NCI-H526 treated with DMSO at 0.1 percent for 48 hours (cell line): Measurements from ENCODE around the gene OR6A2.
"Not testable (repeated sequence)": the region's sequence is repeated elsewhere in the genome, so short reads cannot be mapped to it uniquely, and the experiment has no call there.

Experiments used
- DNase-seq: peaks from one replicate; lab custom pipeline; 2025; lab: John Stamatoyannopoulos, UW

OR6A2 gene

DNA sequence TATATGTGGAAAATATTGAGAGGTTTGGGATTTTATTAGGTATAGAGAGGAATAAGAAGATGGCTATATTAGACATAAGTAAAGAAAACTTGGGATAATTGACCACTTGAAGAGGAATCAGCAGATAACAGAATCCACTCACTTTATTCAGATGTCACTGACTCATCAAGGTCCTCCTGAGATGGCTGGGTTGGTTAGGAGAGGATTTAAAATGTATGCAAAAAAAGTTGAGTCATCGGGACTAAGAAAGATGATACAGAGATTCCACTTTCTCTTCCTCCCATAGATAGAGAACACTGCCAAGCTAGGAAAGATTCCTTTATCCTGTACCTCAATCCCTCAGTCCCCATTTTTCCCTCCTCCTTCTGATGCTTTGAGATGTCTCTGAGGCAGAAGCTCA is at the start of gene OR6A2:
TSS of gene OR6A2 (minus strand) at position 288 of the 400 bp plus-strand sequence. CDS start 3,981 bp downstream, outside the sequence.
- no peak for DNase-seq

DNA sequence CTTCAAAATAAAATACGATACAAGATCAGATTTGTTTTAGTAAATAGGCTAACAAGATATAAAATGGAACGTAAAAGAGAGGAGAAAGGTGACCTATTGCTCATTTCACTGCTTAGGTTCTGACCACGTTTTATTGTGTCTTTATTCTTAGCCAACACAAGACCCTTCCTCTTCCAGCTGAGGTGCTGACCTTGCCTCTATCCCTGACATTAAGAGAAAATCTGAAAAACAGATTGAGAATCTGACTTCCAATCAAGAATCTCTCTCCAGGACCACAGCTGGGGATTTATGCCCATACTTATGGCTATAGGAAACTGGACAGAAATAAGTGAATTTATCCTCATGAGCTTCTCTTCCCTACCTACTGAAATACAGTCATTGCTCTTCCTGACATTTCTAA is 45.9 kb upstream of the OR6A2 start, which contains the start of gene OR10A5:
TSS of gene OR10A5 (plus strand) at position 301 of the 400 bp plus-strand sequence. CDS start at position 301, 0 bp downstream.
- DNase-seq = no peak

DNA sequence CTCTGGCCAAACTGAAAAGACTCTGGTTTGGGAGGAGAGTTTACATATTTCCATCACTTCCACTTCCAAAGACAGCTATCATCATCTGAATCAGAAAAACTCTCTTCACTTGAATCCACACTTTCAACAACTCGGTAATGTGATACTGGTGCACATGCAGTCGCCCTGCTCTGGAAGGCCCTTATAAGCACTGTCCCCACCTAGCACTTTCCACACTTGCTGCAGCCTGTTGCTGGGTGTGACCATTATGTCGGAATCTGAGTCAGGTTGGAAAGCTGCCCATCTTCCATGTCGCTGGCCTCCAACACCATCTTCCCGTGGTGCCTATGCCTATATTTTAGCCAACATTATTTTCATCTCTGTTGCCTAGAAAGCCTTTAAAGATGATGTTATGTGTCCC is 44.9 kb upstream of the OR6A2 start:
- DNase-seq = no peak

DNA sequence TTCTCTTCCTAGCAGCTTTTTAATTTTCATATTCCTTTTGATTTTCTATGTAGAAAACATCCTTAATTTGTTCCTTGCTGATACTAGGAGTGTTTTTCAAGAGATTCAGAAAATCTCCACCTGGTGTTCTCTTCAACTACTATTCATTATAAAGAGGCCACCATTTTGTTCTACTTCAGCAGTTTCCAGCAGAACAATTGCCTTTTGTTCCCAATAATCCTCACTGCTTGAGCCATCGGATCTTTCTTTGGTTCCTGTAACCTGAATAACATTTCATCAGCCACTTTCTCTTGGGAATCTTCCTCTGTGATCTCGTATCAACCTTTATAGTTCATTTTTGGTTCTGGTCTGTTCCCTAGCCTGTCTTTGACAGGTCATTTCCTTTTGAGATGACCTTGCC is 44.2 kb upstream of the OR6A2 start:
- DNase-seq = no peak

DNA sequence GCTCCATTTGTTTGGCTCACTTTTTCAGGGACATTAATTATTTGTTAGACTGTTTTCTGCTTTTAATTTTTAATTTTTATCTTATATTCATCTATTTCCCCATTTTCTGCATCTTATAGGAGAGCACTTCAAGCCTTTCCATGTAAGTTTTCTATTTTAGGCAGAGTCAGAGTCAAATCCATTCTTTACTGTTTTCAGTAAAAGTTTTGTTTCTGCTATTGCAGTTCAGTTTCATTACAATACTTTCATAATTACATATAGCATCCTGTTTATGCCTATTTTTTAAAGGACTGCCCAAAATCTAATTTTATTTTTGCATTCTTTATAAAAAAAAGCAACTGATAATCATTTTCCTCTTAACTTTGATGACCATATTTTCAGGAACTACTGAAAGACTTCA is 42.2 kb upstream of the OR6A2 start:
- no peak for DNase-seq

DNA sequence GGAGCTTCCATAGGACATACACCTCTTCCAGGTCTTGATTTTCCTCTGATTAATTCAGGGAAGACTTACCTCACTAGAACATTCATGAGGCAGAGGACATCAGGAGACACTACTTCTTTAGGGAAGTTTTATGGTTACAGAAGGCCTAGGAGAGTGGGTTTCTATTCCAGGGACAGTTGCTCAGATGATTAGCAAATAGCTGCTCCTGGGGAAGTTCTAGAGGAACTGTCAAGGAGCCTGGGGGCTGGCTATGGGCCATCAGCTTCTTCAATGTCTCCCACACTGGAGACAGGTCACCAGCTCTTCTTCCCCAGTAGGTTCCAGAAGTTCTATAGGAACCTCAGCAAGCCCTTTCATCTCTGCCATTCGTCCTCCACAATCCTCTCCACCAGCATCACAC is 34.5 kb upstream of the OR6A2 start:
- no peak for DNase-seq

DNA sequence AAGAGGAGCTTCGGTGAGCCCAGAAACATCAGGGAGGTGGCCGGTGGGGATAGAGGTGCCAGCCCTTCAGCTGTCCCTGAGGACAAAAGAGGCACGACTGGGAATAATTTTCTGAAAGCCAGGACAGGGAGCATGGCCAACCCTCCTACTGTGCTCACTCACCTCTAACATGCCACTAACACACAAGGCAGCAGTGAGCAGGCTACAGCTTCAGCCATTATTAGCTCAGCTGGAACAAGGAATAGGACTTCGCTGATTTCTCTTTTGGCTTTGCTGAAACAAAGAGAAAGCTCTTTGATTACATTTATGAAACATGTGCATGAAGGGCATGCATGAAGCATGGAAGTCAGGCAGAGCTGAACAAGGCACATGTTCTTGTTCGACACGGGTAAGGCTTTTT is 33.9 kb upstream of the OR6A2 start:
- DNase-seq = no peak

DNA sequence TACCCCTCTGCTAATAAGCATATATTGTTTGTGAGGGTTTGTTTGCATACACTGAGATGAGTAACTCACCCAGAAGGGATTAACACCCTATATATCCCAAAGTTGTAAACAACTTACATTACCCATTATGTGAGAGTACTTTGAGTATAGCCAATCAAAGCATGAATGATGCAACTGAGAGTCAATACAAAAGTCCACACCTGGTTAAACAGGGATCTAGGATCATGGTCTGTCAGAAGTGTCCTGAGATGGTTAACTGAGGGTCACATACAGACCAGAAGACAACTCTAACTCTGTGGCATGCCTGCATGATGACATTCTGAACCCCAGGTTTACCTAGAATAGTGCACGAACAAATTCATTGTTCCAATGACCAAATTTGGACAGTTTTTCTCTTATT is 28.6 kb upstream of the OR6A2 start:
- DNase-seq = no peak

DNA sequence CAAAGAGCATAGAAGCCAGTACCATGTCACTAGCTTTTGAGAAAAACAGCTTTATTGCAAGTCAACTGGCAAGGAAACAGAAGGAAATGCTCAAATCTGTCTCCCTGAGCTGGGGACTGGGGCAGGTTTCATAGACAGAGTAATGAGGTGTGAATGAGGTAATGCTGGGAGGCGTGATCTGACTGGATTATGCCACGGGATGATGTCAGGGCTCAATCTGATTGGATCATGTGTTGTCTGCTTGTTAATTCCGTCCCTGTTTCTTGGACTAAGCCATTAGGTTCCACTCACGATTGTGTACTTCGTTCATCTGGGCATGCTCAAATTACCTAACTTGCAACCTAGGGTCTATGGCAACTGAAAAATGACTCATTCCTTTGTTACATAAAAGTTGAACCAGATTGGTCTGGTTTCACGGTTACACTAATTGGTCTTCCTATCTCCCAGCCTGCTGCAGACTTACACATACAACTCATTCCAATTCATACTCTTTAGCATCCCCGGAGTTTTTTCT is 25.8 kb upstream of the OR6A2 start:
- no peak for DNase-seq

DNA sequence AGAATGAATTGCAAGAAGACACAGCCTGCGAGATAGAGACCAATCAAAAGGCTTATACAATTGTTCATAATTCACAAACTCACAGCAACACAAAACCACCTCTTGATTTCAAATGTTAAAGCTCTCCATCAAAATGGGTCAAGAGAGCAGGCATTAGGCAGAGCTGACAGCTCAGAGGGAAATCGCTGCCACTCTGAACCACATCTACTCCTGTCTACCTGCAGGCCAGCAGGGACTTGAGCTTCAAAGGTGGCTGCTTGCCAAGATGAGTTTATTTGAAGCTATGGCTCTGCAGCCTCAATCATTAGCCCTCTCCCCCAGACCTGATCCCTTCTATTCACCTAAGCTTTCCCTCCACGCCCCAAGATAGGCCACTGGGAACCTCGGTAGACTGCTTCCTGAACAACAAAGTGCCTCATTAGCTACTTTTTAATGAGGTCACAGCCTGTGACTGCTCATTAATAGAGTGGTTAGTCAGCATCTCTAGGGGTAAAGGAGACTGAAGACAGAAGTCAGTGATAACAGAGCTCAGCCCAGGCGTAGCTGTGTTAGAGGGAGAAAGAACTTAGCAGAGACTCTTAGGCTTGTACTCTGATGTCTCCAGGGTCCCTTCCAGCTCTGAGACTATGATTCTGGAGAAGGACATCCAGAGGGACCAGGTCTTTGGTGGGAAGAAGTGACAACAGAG is 24.8 kb upstream of the OR6A2 start:
- no peak for DNase-seq

DNA sequence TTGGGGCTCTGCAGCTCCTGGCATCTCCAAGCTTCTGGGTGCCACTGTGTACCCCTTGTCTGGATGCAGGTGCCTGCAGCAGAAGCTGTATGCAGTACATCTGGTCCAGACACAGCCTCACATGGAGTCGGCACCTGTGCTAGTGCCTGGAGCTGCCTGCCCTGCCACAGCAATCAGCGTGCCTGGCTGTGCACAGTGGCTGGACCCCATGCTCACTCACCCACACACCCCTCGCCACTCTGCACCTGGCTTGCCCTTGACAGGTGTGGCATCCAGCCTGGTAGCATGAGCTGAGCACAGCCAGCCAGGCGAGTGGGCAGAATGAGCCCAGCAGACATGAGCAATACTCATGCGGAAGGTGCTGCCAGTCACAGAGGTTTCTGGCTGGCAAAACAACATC is 19.5 kb upstream of the OR6A2 start:
- DNase-seq = no peak

DNA sequence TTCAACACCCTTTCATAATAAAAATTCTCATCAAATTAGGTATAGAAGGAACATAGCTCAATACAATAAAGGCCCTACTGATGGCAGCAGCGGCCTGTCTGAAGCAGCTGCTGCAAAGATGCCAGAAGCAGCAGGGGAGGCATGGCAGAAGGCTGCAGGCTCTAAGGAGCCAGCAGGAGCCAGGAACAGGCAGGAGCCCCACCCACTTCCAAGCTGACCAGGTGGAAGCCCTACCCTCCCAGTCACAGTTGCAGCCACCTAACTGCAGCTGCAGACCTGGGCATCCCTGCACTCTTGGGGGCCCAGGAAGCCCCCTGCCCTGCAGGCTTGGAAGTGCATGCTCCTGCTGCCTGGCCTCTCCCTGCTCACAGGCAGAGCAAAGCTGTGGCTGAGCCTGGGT is 18.2 kb upstream of the OR6A2 start:
- DNase-seq = no peak

DNA sequence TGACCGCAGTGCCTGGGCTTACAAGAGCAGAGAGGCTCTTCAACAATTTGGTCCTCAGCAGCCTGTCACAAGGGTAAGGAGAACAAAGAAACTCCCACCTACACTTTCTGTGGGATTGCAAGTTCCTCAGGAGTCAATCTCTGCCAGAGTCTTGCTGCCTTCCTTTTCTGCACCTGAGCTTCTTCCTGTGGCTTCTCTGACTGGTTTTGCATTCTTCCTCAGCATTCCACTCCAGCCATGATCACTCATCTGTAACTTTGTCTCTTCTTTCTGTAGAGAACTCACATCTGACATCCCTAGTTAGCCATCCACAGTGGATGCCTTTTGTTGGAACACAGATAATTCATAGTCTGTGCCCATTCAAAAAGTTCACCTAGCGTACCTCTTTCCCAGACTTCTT is 14.2 kb upstream of the OR6A2 start:
- DNase-seq = no peak

DNA sequence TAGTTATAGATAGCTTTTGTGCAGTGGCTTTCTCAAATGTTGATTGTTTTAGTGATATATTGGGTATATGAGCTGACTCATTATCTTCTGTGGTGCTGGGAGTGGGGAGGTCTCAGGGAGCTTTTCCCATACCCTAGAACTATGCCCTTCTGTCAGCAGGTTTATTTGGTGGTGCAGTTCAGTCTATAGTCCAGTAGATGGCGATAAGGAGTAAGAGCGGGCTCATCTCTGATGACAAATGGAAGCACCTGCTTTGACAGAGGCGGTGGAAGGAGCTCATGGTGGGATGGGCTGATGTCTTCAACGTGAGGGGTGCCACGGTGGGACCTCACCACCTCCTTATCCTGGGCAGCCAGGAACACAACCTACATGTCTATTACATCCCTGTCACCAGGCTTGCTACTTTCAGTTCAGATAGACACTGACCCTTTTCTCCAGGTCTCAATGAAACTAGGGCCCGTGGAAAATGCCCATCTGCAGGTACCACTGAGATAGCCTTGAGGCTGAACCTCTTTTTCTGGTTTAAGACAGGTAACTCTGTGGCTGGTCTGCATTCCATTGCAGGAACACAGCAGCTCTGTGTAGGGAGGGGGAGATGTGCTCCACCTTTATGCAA is 13.0 kb upstream of the OR6A2 start:
- peak; percentile 55 for DNase-seq

DNA sequence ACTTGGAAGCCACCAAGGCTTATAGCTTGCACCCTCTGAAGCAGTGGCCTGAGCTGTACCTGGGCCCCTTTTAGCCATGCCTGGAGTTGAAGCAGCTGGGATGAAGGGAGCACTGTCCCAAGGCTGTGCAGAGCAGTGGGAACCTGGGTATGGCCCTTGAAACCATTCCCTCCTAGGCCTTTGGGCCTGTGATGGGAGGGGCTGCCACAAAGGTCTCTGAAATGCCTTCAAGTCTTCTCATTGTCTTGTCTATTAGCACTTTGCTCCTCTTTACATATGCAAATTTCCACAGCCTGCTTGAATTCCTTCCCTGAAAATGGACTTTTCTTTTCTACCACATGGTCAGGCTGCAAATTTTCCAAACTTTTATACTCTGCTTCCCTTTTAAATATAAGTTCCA is 1.6 kb upstream of the OR6A2 start:
- not testable (repeated sequence) for DNase-seq

DNA sequence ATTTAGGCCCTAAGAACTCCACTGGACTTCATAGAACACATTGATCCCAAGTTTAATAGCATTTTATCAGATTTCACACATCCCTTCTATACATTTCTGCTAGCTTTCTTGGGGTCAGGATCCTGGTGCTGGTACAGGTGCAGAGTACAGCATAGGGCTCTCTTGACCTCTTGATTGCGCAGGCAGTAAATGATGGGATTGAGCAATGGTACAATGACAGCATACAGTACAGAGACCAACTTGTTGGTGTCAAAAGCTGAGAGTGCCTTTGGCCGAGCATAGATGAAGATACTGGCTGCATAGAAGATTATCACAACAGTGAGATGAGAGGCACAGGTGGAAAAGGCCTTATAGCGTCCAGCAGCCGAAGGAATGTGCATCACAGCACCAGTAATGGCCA is 4.8 kb downstream of the OR6A2 start:
- no peak for DNase-seq

DNA sequence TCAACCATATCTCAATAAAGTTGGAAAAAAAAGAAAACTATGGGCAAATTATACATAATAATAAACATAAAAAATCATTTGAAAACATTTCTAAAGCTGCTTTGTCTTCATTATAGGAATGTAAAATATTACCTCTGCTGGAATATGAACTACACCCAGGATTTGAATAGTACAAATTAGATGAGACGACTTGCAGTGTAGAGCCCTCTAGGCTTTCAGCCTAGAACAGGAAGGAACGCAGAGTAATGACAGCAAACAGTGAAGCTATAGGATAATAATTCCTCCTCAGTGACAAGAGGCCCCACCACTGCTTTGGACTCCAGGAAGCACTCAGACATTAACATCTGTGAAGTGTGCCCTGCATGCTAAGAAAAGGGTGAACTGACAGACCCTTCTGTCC is 8.9 kb downstream of the OR6A2 start:
- DNase-seq = no peak

DNA sequence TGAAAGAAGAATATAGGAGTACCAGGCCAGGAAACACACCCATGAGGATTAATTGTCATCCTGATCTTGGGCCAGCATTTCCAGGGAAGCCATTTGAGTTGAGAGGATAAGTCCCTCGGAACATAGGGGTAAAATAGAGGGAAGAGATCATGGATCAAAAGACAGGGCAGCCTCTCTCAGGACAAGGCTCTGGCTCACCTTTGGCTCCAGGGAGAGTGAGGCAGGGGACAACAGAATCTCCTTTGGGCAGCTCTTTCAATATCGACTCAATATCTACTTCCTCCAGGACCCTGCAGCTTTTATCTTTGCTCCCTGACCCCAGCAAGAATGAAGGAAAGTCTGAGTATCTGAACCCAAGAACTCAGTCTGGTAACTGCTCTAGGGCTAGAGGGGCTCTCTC is 16.8 kb downstream of the OR6A2 start, which contains the start of gene OR2AG1:
TSS of gene OR2AG1 (plus strand) at position 301 of the 400 bp plus-strand sequence. CDS start 2,018 bp downstream, outside the sequence.
- no peak for DNase-seq

DNA sequence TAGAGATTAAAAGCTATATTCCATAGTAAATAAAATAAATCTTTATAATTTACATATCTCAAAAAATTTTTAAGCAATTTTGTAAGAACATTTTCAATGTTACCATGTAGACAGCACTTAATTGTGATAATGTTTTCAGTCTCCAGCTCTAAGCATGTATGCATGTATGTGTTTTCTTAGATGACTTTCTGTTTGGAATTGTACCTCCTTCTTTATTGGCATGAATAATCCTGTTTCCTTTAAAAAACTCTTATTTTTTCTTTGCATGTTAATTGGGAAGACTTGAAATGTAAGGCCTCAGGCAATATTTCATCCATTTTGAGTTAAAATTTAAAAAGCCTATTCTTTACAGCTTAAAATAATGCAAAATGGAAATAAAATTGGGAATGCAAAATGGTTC is 18.7 kb downstream of the OR6A2 start:
- no peak for DNase-seq

DNA sequence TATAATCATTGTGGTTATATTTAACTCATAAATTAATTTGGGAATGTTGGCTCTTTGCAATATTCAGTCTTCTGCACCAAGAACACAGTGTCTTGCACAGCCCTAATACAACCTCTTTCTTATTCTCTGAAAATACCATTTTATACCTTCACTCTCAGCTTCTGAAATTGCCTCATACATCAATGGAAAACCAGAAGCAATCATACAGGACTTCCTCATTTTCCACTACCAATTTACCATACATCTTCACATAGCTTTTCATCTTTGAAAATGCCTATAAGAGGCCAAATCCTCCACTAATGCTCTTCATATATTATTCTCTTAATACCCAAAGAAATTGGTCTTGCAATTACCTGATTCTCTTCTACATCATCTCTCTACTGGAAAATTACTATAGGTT is 21.0 kb downstream of the OR6A2 start:
- no peak for DNase-seq

DNA sequence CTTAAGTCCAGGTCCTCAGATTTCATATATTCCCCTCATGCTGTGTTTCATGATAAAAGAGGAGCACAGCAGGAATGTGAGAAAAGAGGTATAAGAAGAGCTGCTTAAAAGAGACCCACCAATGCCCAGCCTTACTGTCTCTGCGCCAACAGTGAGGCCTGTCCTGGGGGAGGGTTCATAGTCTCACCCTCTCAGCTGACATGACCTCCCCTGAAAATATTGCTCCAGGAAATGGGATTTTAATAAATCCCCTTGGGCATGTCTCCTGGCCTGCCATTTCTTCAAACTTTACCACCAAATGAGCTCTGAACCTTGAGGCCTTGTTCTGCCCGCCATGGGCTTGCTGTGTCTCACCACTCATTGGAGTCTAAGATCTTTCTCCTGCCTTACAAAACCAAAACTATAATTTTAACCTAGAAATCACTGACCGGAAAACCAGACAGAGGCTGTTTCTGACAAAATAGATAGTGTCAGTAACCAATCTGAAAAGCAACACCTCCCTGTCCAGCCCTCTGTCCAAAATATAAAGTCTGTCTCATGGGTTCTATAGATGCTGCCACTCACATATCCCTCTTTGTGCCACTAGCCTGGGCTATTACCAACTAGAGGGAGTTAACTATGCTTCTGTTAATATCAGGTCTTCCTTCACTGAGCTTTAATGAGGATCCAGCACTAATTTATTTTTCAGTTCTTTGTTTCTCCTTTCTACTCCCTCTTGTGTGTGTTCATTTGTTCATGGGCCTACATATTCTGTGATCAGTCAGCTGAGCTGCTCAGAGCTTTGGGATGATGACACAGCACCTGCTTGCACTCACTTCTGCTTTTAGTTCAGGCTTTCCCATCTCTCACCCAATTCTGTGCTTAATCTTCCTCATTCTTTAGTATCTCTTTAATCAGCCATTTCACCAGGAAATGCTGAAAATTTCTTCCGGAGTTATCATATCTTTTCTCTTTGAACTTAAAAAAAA is 27.3 kb downstream of the OR6A2 start, which contains the start of gene OR2AG2:
TSS of gene OR2AG2 (minus strand) at position 51 of the 968 bp plus-strand sequence. CDS start 3,019 bp downstream, outside the sequence.
- no peak for DNase-seq

DNA sequence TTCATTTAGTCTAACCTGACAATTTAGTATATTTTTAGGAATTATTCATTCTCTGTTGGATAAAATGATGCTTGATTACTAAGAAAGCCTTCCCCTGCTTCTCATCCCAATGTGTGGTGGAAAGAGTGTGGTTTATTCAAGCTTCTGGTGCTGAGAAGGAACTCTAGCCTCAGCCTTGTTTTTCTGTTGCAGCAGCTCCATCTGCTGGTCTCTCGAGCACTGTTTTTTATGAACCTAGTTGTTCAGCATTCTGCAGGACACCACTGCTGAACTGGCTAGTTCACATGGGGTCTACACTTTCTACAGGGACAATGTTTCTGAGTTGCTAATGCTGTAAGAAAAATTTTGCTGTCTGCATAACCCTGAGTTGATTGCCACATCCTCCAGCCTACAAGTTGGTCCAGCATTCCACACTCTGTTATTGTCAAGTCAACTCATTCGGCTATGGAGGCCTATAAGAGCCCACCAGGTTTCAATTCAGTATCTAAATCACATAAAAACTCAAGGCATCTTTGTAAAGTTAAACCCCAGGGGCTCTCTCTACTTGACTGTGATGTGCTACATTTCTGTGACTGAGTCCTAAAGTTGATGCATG is 42.0 kb downstream of the OR6A2 start:
- peak; percentile 40 for DNase-seq
